BE2C (cell line): ENCODE measurements around the gene RAB42.

Source experiments
- DNase-seq: peaks from one replicate; pipeline ENCODE4 v3.0.0-alpha.2; 2020
- H3K27me3 ChIP-seq: fragments of 250-450 bp; sonication (Bioruptor Pico); 2 replicates; pipeline ENCODE4 v1.5.1; 2020; ENCODE audit warnings: mild to moderate bottlenecking
- H3K36me3 ChIP-seq: fragments of 250-450 bp; sonication (Bioruptor Pico); 2 replicates; pipeline ENCODE4 v1.5.1; 2020; ENCODE audit warnings: mild to moderate bottlenecking
- H3K4me1 ChIP-seq: fragments of 250-450 bp; sonication (Bioruptor Pico); 2 replicates; pipeline ENCODE4 v1.5.1; 2020
- H3K4me3 ChIP-seq: 2 replicates; pipeline ENCODE4 v1.5.1; 2011; ENCODE audit warnings: low read depth, low read length
- H3K9me3 ChIP-seq: fragments of 250-450 bp; sonication (Bioruptor Pico); 2 replicates; pipeline ENCODE4 v1.5.1; 2020
- TF ChIP-seq, protein P1 (sequence below): IDR thresholded peaks from 2 replicates; pipeline ENCODE4 v1.5.1; 2012; ENCODE audit warnings: mild to moderate bottlenecking, low read depth, low read length

The RAB42 gene

DNA sequence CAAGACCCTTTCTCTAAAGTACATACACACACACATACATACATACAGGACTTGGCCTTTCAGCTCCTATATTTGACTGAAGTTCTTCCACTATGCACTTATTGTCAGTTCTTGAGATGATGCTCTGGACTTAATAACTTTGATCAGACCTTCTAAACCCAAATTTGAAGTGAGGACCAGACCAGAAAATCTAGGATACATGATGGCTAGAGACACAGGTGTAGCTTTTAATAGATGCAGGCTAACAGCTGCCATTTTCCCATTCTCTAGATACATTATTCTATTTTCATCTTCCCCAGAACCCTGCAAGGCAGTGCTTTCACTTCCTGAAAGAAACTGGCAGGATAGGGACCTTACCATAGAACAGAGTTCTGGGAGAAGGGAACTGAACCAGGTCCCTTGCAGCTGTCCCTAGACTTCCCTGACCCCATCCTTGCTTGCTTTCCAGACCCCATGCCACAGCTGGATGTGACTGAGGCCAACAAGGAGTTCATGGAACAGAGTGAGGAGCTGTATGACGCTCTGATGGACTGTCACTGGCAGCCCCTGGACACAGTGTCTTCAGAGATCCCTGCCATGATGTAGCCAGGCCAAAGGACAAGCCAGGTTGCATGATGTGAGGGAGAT lies 14.9 kb upstream of the RAB42 start:
- H3K36me3 ChIP-seq, result peaks cover 36% of the 10 kb centered on the region
- no peaks in the 10 kb centered on the region for H3K4me1 ChIP-seq
- no peaks in the 10 kb centered on the region for H3K27me3 ChIP-seq
- H3K4me3 ChIP-seq, result no peak overlapping the region
- no peak for DNase-seq
- TF ChIP-seq, protein P1, sequence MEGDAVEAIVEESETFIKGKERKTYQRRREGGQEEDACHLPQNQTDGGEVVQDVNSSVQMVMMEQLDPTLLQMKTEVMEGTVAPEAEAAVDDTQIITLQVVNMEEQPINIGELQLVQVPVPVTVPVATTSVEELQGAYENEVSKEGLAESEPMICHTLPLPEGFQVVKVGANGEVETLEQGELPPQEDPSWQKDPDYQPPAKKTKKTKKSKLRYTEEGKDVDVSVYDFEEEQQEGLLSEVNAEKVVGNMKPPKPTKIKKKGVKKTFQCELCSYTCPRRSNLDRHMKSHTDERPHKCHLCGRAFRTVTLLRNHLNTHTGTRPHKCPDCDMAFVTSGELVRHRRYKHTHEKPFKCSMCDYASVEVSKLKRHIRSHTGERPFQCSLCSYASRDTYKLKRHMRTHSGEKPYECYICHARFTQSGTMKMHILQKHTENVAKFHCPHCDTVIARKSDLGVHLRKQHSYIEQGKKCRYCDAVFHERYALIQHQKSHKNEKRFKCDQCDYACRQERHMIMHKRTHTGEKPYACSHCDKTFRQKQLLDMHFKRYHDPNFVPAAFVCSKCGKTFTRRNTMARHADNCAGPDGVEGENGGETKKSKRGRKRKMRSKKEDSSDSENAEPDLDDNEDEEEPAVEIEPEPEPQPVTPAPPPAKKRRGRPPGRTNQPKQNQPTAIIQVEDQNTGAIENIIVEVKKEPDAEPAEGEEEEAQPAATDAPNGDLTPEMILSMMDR, result no peak
- no peaks in the 10 kb centered on the region for H3K9me3 ChIP-seq

DNA sequence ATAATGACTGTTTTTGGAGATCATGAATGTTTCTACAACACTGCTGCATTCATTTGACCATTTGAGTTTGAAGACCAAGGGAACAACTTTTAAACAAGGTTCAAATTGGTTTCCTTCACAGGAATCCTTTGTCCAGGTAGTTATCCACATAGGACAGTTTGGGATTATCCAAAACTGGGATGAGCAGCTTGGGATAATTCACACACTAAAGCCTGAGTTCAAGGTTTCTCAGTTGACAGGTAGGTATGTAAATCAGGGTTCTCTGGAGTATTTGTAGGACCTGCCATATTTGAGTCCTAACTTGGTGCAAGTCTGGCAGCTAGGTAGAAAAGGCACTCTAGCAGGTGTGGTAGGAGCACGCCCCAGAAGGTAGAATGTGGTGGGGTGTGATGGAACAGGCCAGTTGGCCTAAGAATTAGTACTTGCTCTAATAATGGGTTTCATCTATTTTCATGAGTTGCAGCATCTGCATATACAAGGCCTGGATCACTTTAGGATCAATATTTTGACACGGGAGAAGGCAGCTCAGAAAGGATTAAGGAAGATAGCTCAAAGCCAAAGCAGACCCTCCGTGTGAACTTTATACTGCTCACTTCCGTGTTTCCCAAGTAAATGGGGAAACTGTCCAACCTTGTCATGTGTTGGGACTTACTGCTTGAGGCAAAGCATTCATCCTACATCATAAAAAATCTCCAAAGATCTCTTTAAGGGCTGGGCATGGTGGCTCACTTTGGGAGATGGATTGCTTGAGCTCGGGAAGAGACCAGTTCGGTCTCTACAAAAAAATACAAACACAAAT lies 14.1 kb upstream of the RAB42 start:
- TF ChIP-seq, protein P1, result no peak
- no peaks in the 10 kb centered on the region for H3K4me1 ChIP-seq
- DNase-seq, result no peak
- no peak overlapping the region for H3K4me3 ChIP-seq
- peaks cover 36% of the 10 kb centered on the region for H3K36me3 ChIP-seq
- H3K9me3 ChIP-seq, result no peaks in the 10 kb centered on the region
- H3K27me3 ChIP-seq, result no peaks in the 10 kb centered on the region

DNA sequence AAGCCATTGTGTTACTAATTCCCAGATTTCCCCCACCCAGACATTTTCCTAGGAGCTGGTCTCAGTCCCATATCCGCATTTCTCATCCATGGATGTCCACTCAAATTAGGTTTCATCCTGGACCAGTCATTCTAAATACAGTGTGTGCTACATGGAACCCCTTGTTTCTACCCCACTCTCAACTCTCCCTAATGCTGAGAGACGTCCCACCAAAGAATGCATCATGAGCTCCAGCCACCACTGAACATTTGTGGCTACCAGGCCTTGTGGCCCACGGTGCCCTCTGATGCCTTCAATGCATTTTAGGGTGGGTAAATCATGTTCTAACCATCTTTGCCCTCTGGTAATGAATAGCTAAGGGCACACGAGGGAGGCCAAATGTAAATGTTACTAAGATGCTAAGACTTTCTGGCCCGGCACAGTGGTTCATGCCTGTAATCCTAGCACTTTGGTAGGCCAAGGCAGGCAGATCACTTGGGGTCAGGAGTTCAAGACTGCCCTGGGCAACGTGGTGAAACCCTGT lies 13.3 kb upstream of the RAB42 start:
- Histone ChIP-seq H3K36me3 (peaks cover 36% of the 10 kb centered on the region), H3K27me3 (no peaks in the 10 kb centered on the region), H3K4me3 (no peak overlapping the region), H3K9me3 (no peaks in the 10 kb centered on the region), H3K4me1 (no peaks in the 10 kb centered on the region)
- TF ChIP-seq, protein P1, result no peak
- no peak for DNase-seq

DNA sequence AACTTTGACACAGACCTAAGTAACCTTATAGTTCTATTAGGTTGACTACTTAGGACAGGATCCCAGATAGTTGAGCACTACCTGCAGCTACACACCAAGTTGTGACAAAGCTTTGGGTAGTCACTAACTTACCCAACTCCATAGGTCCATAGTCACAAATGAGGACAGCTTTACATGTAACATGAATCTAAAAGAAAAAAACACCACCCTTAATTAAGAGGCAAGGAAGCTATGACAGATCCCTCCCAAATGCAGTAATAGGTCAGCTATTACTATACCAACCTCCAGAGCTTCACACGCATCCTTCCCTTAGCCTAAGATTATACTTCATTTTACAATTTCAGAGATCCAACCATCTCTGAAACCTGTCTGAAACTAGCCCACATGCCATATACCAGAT lies 12.7 kb upstream of the RAB42 start:
- DNase-seq, result no peak
- Histone ChIP-seq H3K4me1 (no peaks in the 10 kb centered on the region), H3K27me3 (no peaks in the 10 kb centered on the region), H3K4me3 (peak overlapping the region; percentile 94), H3K36me3 (peaks cover 36% of the 10 kb centered on the region), H3K9me3 (no peaks in the 10 kb centered on the region)
- TF ChIP-seq, protein P1, result no peak

DNA sequence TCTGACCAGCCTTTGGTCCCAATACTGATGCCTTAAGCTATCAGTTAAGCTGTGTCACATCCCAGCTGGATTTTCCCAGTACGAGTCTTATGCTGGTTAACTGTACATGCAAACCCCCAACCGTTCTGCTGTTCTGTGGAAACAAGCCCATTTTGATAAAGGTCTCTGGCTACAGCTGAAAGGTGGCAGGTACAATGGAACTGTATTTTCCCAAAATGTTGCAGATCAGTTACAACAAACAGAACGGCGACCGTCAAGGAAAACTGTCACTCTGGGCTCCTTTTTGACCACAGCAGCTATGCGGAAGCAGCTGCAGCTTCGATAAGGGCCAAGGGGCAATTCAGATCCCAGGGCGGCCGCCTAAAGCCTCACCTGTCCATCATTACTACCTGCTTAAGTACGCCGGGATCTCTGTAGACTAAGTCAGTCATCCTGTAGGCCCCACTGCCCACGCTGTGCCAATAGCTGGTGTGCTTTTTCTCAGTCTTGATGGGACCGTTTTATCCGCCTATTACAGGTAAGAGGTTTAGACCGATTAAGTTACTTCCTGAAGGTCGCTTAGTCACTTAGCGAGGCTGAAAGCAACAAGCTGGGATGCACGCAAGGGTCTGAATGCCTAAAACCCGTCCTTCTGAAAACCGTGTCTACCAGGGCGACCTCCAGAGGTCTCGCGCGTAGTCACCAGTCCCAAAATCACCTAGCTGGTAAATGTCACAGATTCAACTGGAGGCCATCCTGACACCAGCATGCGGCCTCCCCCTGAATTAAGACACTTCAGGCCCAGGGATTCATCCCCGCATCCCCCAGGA lies 11.1 kb upstream of the RAB42 start:
- Histone ChIP-seq H3K4me1 (no peaks in the 10 kb centered on the region), H3K4me3 (peak overlapping the region; percentile 94), H3K9me3 (no peaks in the 10 kb centered on the region), H3K36me3 (peaks cover 36% of the 10 kb centered on the region), H3K27me3 (no peaks in the 10 kb centered on the region)
- DNase-seq, result peak; percentile 25
- TF ChIP-seq, protein P1, result peak; percentile 8; the same call in 1 of the 2 replicates
